K562 (cell line): Measurements from ENCODE around the gene PHYHD1. TPM values are rescaled to one million over a fixed set of nuclear protein-coding genes. Genes with fewer than 3 reads are reported as not detected.

ENCODE experiments used
- FOXM1 ChIP-seq, 2 experiments: fragments of 450-650 bp in 1 of 2; sonication (generic) in 1 of 2; formaldehyde crosslinking in 1 of 2; IDR thresholded peaks; 2 replicates each; pipeline versions ENCODE4 v1.6.1 to v1.9.0; 2017 to 2022; ENCODE audit warnings: low read depth in 2 of 2, mild to moderate bottlenecking in 2 of 2, missing genetic modification reagents in 1 of 2, moderate library complexity in 1 of 2
- GMEB1 ChIP-seq: fragments of 250-450 bp; sonication (Bioruptor Pico); IDR thresholded peaks from 2 replicates; pipeline ENCODE4 v1.4.0; 2020; ENCODE audit warnings: mild to moderate bottlenecking
- HNRNPLL ChIP-seq: fragments of 200-400 bp; formaldehyde crosslinking; IDR thresholded peaks from 2 replicates; pipeline ENCODE4 v1.6.1; 2017; ENCODE audit warnings: low read length, low read depth, mild to moderate bottlenecking; ENCODE audit not compliant: poor library complexity, severe bottlenecking
- IRF2 ChIP-seq: sonication (generic); formaldehyde crosslinking; IDR thresholded peaks from 2 replicates; pipeline ENCODE4 v1.8.1; 2022; ENCODE audit warnings: mild to moderate bottlenecking, missing genetic modification reagents
- IRF9 ChIP-seq: fragments of 450-650 bp; IDR thresholded peaks from 2 replicates; pipeline ENCODE4 v1.6.1; 2016; ENCODE audit warnings: missing biosample characterization, missing genetic modification characterization
- MYC ChIP-seq, 2 experiments: fragments of 250-450 bp in 1 of 2; sonication (Bioruptor Pico) in 1 of 2; IDR thresholded peaks; 2 replicates each; pipeline versions ENCODE4 v1.5.1 to v1.6.1; 2012 to 2021; ENCODE audit warnings: low read depth in 2 of 2, borderline replicate concordance in 1 of 2, improper control_type of control experiment in 1 of 2, low read length in 1 of 2, mild to moderate bottlenecking in 1 of 2, moderate library complexity in 1 of 2
- MYNN ChIP-seq, 2 experiments: sonication (generic); formaldehyde crosslinking in 1 of 2; IDR thresholded peaks; 2 replicates each; pipeline versions ENCODE4 v1.5.0 to v1.6.1; 2016 to 2020; ENCODE audit warnings: antibody characterized with exemption in 1 of 2, missing genetic modification reagents in 1 of 2
- PBX2 ChIP-seq, 2 experiments: IDR thresholded peaks in 1 of 2; conservative IDR thresholded peaks in 1 of 2; 2 replicates each; pipeline ENCODE4 v1.6.1; 2016; ENCODE audit warnings: low read depth in 2 of 2, mild to moderate bottlenecking in 1 of 2, missing compliant biosample characterization in 1 of 2, missing genetic modification characterization in 1 of 2, moderate library complexity in 1 of 2
- POLR2A ChIP-seq: fragments of 450-650 bp; conservative IDR thresholded peaks from 2 replicates; pipeline ENCODE4 v1.6.1; 2016
- RAD21 ChIP-seq, 2 experiments: fragments of 250-450 bp in 1 of 2; fragments of 450-650 bp in 1 of 2; sonication (Bioruptor Pico) in 1 of 2; formaldehyde crosslinking in 1 of 2; IDR thresholded peaks in 1 of 2; conservative IDR thresholded peaks in 1 of 2; 2 replicates each; pipeline versions ENCODE4 v1.4.0 to v1.8.0; 2020 to 2022; ENCODE audit warnings: mild to moderate bottlenecking in 2 of 2, moderate library complexity in 1 of 2
- SREBF1 ChIP-seq: fragments of 150-350 bp; IDR thresholded peaks from 2 replicates; pipeline ENCODE4 v1.6.1; 2014; ENCODE audit warnings: antibody characterized with exemption, low read depth, low read length, borderline replicate concordance
- STAT5B ChIP-seq: fragments of 250-450 bp; sonication (Bioruptor Pico); IDR thresholded peaks from 2 replicates; pipeline ENCODE4 v1.8.0; 2021; ENCODE audit warnings: mild to moderate bottlenecking, inconsistent platforms
- TCF3 ChIP-seq: sonication (generic); formaldehyde crosslinking; IDR thresholded peaks from 2 replicates; pipeline ENCODE4 v1.4.0; 2020; ENCODE audit warnings: mild to moderate bottlenecking, missing genetic modification reagents
- TRIM25 ChIP-seq: fragments of 450-650 bp; IDR thresholded peaks from 2 replicates; pipeline ENCODE4 v1.7.0; 2016; ENCODE audit warnings: borderline replicate concordance
- ZNF282 ChIP-seq: sonication (generic); formaldehyde crosslinking; IDR thresholded peaks from 2 replicates; pipeline ENCODE4 v1.8.1; 2023; ENCODE audit warnings: missing genetic modification reagents
- ZNF551 ChIP-seq: fragments of 250-450 bp; sonication (Bioruptor Pico); IDR thresholded peaks from 2 replicates; pipeline ENCODE4 v1.5.0; 2021; ENCODE audit warnings: mild to moderate bottlenecking, moderate library complexity
- ZNF583 ChIP-seq: fragments of 250-450 bp; sonication (Bioruptor Pico); IDR thresholded peaks from 2 replicates; pipeline ENCODE4 v1.4.0; 2020
- polyA plus RNA-seq, 8 experiments: library from polyadenylated mRNA; depleted of rRNA in 4 of 8; stranded (reverse) in 5 of 8; unstranded in 3 of 8; fragments of >200 nt; fragmentation: Nextera tagmentation in 2 of 8; fragmentation: Illumina TruSeq in 1 of 8; extraction: Ambion mirVana in 2 of 8; extraction: Trizol in 1 of 8; gene quantifications; 2 replicates each; pipeline versions ENCODE4 v1.2.1 to v1.2.3, GENCODE V29; 2011 to 2014; ENCODE audit warnings: inconsistent platforms in 1 of 8, missing spikeins in 1 of 8
- total RNA-seq, 7 experiments: library from RNA; depleted of rRNA in 6 of 7; stranded (reverse); fragments of >200 nt in 6 of 7; fragmentation: Illumina TruSeq in 2 of 7; extraction: Trizol in 2 of 7; gene quantifications; 2 replicates each; pipeline versions ENCODE4 v1.2.1 to v1.2.3, GENCODE V29; 2011 to 2021; ENCODE audit warnings: low replicate concordance in 1 of 7

PHYHD1 gene
- total and polyA plus RNA-seq, 9 of the 15 experiments (the other 6 are each of a cell fraction or from before 2014, with no cell fraction given) = 0.36 to 1.3 (median 0.80) TPM

DNA sequence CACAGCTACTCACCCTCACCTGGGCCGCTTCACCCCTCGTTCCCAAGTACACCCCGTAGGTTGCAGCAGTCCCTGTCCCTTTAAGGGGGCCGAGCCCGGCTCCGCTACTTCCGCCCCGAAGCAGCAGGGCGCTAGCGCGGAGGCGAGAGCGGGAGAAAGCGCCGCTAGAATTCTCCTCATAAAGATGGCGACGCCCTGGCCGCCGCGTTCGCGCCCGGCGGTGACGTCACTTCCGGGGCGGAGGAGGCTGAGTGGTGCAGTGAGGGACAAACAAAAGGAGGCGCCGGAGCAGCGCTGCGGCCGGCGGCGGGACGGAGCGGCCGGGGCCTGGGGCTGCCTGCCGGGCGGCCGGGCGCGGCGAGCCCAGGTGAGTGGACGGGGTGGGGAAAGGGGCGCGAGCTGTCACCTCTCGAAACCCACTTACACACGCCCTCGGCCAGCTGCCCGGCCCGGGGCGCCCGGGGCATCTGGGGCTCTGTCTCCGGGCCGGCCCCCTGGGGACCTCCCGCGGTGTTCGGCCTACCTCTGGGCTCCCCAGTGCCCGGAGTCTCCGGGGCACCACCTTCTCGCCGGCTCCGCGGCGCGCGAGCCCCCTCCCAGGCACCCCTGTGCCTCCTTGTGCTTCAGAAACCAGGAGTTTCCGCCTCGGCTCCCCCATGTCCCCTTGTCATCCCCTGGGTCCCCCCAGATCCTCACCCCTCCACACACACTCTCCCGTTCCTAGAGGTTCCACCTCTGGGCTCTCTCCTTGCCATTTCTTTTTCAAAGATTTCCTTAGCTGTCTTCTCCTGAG lies 38.7 kb upstream of the PHYHD1 start, which contains the start of the genes KYAT1 and LRRC8A (continued):
- TF ChIP-seq STAT5B (CRISPR knock-in tag) = no peak
- TF ChIP-seq IRF2 (CRISPR knock-in tag) = no peak
- no peak for TF ChIP-seq ZNF583 (CRISPR knock-in tag)
- no peak for TF ChIP-seq PBX2 (CRISPR knock-in tag; IDR thresholded peaks at IDR 0.05; ENCODE audit: low read depth)
- no peak for TF ChIP-seq PBX2 (tag; conservative IDR thresholded peaks at IDR 0.05; ENCODE audit: low read depth)
- TF ChIP-seq GMEB1 (CRISPR knock-in tag) = peak; percentile 61; the same call in 1 of the 2 replicates
- TF ChIP-seq ZNF282 (CRISPR knock-in tag) = no peak
- no peak; the same call in 1 of the 2 replicates for TF ChIP-seq TRIM25
- TF ChIP-seq POLR2A = peak; percentile 59; the same call in 1 of the 2 replicates
- TF ChIP-seq MYNN (IDR thresholded peaks at IDR 0.05) = no peak
- no peak for TF ChIP-seq MYNN (CRISPR knock-in tag; IDR thresholded peaks at IDR 0.05)
- no peak for TF ChIP-seq IRF9 (tag)
- peak; percentile 90 for TF ChIP-seq HNRNPLL
- no peak for TF ChIP-seq TCF3
- TF ChIP-seq ZNF551 (CRISPR knock-in tag) = no peak
- TF ChIP-seq FOXM1 (IDR thresholded peaks at IDR 0.05; ENCODE audit: low read depth) = peak; percentile 91
- TF ChIP-seq FOXM1 (CRISPR knock-in tag; IDR thresholded peaks at IDR 0.05; ENCODE audit: low read depth) = no peak
- TF ChIP-seq SREBF1 = no peak
- TF ChIP-seq MYC (IDR thresholded peaks at IDR 0.05; ENCODE audit: low read depth, low read length) = peak; percentile 79
- TF ChIP-seq MYC (CRISPR knock-in tag; IDR thresholded peaks at IDR 0.05; ENCODE audit: borderline replicate concordance, low read depth) = no peak
- no peak for TF ChIP-seq RAD21 (CRISPR knock-in tag; conservative IDR thresholded peaks at IDR 0.05 in 1 of 2, IDR thresholded peaks at IDR 0.05 in 1 of 2)
